Left lung (tissue), 10 donors: ENCODE measurements around the gene TMCC3. TPM values are rescaled to one million over a fixed set of nuclear protein-coding genes. Genes with fewer than 3 reads are reported as not detected.
"Not testable (repeated sequence)": the region's sequence is repeated elsewhere in the genome, so short reads cannot be mapped to it uniquely, and the experiment has no call there.

ENCODE experiments used
- ATAC-seq: fragments of 200-7000 bp; cut with Tn5 transposase; one replicate; pipeline ENCODE4 v1.9.1; 2020; ENCODE audit warnings: moderate library complexity
- DNase-seq, 4 donors: peaks; one replicate each; pipeline ENCODE4 v3.0.0-alpha.2; 2013 to 2020
- H3K27ac ChIP-seq, 2 donors: fragments of 200-600 bp; sonication (generic) in 1 of 2; one replicate each; pipeline versions ENCODE4 v1.5.0 to v1.8.0; 2020 to 2021
- H3K27me3 ChIP-seq, 2 donors: fragments of 200-600 bp; sonication (generic) in 1 of 2; one replicate each; pipeline versions ENCODE4 v1.5.0 to v1.8.0; 2020 to 2021
- H3K36me3 ChIP-seq, 2 donors: fragments of 200-600 bp; sonication (generic) in 1 of 2; one replicate each; pipeline versions ENCODE4 v1.5.0 to v1.8.0; 2020 to 2021
- H3K4me1 ChIP-seq, 2 donors: fragments of 200-600 bp; one replicate each; pipeline ENCODE4 v1.8.0; 2021
- H3K4me3 ChIP-seq, 2 donors: fragments of 200-600 bp; sonication (generic) in 1 of 2; one replicate each; pipeline versions ENCODE4 v1.5.0 to v1.8.0; 2020 to 2021; ENCODE audit warnings: mild to moderate bottlenecking in 1 of 2
- H3K9me3 ChIP-seq, 2 donors: fragments of 200-600 bp; sonication (generic) in 1 of 2; one replicate each; pipeline versions ENCODE4 v1.5.0 to v1.8.0; 2020 to 2021
- intact Hi-C, 2 donors: fragments of 100-400 bp; cut with DNase I; formaldehyde crosslinking; loops; one replicate each; pipeline versions ENCODE4 v1.11.2 to v1.14.2; 2022
- polyA plus RNA-seq, 6 donors: library from polyadenylated mRNA; unstranded; fragments of 120-200 nt; gene quantifications; one replicate each; pipeline ENCODE4 v1.2.1, GENCODE V29; 2013; ENCODE audit not compliant: insufficient read length in 6 of 6
- total RNA-seq, 2 donors: library from RNA; stranded (reverse); fragmentation: NEBNext Ultra II Directional; extraction: Animal tissue kit (Norgen Biotek cat#: 25700); gene quantifications; one replicate each; pipeline ENCODE4 v1.2.1, GENCODE V29; 2021
- TF ChIP-seq, protein P1 (sequence below), 2 donors: fragments of 200-600 bp; sonication (generic) in 1 of 2; IDR thresholded peaks; one replicate each; pipeline versions ENCODE4 v1.5.0 to v1.8.0; 2021; ENCODE audit warnings: antibody characterized with exemption in 2 of 2
- donor health status: DM: no; HTN: yes; CAD: no.
- donor health status: DM: no; HTN: no; CAD: no.

The TMCC3 gene
- total and polyA plus RNA-seq, 8 donors = 3.7 to 11.4 (median 6.8) TPM

- ATAC-seq = peak; percentile 45
- DNase-seq = peak in 1 of 4 donors; percentile 39
- no peak overlapping the region for H3K4me3 ChIP-seq
- TF ChIP-seq, protein P1, sequence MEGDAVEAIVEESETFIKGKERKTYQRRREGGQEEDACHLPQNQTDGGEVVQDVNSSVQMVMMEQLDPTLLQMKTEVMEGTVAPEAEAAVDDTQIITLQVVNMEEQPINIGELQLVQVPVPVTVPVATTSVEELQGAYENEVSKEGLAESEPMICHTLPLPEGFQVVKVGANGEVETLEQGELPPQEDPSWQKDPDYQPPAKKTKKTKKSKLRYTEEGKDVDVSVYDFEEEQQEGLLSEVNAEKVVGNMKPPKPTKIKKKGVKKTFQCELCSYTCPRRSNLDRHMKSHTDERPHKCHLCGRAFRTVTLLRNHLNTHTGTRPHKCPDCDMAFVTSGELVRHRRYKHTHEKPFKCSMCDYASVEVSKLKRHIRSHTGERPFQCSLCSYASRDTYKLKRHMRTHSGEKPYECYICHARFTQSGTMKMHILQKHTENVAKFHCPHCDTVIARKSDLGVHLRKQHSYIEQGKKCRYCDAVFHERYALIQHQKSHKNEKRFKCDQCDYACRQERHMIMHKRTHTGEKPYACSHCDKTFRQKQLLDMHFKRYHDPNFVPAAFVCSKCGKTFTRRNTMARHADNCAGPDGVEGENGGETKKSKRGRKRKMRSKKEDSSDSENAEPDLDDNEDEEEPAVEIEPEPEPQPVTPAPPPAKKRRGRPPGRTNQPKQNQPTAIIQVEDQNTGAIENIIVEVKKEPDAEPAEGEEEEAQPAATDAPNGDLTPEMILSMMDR (IDR thresholded peaks at IDR 0.05) = peak; percentile 52 to 59
- no peak overlapping the region for H3K27ac ChIP-seq
- no peaks in the 10 kb centered on the region for H3K27me3 ChIP-seq
- peaks cover 0 to 8% of the 10 kb centered on the region in 2 donors for H3K9me3 ChIP-seq
- intact Hi-C loops = no loop called here
- H3K4me1 ChIP-seq = peaks cover 0 to 6% of the 10 kb centered on the region in 2 donors
- no peaks in the 10 kb centered on the region for H3K36me3 ChIP-seq
Observed at GRCh38 chr12:94603434-94604365, 46.7 kb downstream of the TMCC3 start.

GRCh38 chr12:94602024-94602423 is 48.3 kb downstream of the TMCC3 start:
- TF ChIP-seq, protein P1 (IDR thresholded peaks at IDR 0.05) = no peak
- DNase-seq (no peak), ATAC-seq (peak; percentile 62)
- Histone ChIP-seq H3K36me3 (no peaks in the 10 kb centered on the region), H3K4me3 (no peak overlapping the region), H3K27me3 (no peaks in the 10 kb centered on the region), H3K9me3 (peaks cover 0 to 7% of the 10 kb centered on the region in 2 donors), H3K4me1 (peaks cover 0 to 6% of the 10 kb centered on the region in 2 donors), H3K27ac (no peak overlapping the region)
- intact Hi-C loops = no loop called here

- DNase-seq, H3K9me3 ChIP-seq, H3K36me3 ChIP-seq, intact Hi-C loops, H3K4me1 ChIP-seq, H3K27ac ChIP-seq, H3K27me3 ChIP-seq, H3K4me3 ChIP-seq, ATAC-seq: not testable (repeated sequence)
Observed at GRCh38 chr12:94601307-94601706, 49.0 kb downstream of the TMCC3 start.

- H3K36me3 ChIP-seq = no peaks in the 10 kb centered on the region
- H3K4me3 ChIP-seq = no peak overlapping the region
- no peaks in the 10 kb centered on the region for H3K27me3 ChIP-seq
- DNase-seq (no peak), ATAC-seq (no peak)
- intact Hi-C loops = no loop called here
- H3K4me1 ChIP-seq = peaks cover 0 to 6% of the 10 kb centered on the region in 2 donors
- TF ChIP-seq, protein P1 (IDR thresholded peaks at IDR 0.05) = no peak
- no peaks in the 10 kb centered on the region for H3K9me3 ChIP-seq
- no peak overlapping the region for H3K27ac ChIP-seq
Observed at GRCh38 chr12:94599189-94599588, 51.2 kb downstream of the TMCC3 start.

DNA sequence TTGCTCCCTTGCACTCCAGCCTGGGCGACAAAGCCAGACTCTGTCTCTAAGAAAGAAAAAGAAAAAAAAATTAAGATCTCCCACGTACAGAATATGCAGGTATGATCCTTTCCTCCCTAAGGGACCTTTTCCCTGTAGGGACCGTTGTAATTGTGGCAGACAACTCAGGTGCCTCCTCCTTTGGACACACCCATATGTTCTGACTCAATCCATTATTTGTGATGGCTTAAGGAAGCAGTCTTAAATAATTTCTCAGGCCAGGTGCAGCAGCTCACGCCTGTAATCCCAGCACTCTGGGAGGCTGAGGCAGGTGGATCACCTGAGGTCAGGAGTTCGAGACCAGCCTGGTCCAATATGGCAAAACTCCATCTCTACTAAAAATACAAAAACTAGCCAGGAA is 53.1 kb downstream of the TMCC3 start:
- ATAC-seq (no peak), DNase-seq (no peak)
- H3K4me1 ChIP-seq = no peaks in the 10 kb centered on the region
- H3K4me3 ChIP-seq = no peak overlapping the region
- no peak overlapping the region for H3K27ac ChIP-seq
- TF ChIP-seq, protein P1 (IDR thresholded peaks at IDR 0.05) = no peak
- no peaks in the 10 kb centered on the region for H3K36me3 ChIP-seq
- H3K27me3 ChIP-seq = no peaks in the 10 kb centered on the region
- no peaks in the 10 kb centered on the region for H3K9me3 ChIP-seq
- intact Hi-C loops = no loop called here
